Adrenal gland (tissue), 5 donors: Measurements from ENCODE around the gene RPS6KA4.

Source experiments
- CTCF ChIP-seq, 6 experiments: fragments of 450-650 bp in 4 of 6; fragments of 200-600 bp in 2 of 6; sonication (generic) in 1 of 6; IDR thresholded peaks; 1 replicate in 5 of 6; 2 replicates in 1 of 6; pipeline versions ENCODE4 v1.5.1 to v1.8.0; 2016 to 2021; ENCODE audit warnings: antibody characterized with exemption in 6 of 6, mild to moderate bottlenecking in 2 of 6, moderate library complexity in 1 of 6
- POLR2A ChIP-seq, 2 donors: fragments of 450-650 bp; IDR thresholded peaks; one replicate each; pipeline ENCODE4 v1.6.1; 2017; ENCODE audit warnings: antibody characterized with exemption in 2 of 2, mild to moderate bottlenecking in 2 of 2, moderate library complexity in 1 of 2
- donor health status: DM: no; HTN: no; CAD: no.

DNA sequence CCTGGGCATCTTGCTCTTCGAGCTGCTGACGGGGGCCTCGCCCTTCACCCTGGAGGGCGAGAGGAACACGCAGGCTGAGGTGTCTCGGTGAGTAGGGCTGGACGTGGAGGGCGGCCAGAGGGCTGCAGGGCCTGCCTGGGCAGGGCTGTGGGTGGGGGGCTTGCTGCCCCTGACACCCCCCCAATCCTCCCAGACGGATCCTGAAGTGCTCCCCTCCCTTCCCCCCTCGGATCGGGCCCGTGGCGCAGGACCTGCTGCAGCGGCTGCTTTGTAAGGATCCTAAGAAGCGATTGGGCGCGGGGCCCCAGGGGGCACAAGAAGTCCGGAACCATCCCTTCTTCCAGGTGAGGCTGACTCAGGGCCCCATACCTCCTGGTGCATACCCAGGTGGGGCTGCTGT is 2.7 kb downstream of the RPS6KA4 start:
- no peak for TF ChIP-seq CTCF (IDR thresholded peaks at IDR 0.05)
- TF ChIP-seq POLR2A (IDR thresholded peaks at IDR 0.05): no peak
